HEK293 (cell line): ENCODE data around the gene CATSPER3.

Experiments
- CTCF ChIA-PET: fragments of 350-600 bp; formaldehyde crosslinking; extraction: SDS; loops from one replicate; lab custom pipeline; 2021; ENCODE audit warnings: antibody characterized with exemption; lab: Yijun Ruan, JAX
- POLR2A ChIA-PET: fragments of 300-600 bp; formaldehyde crosslinking; extraction: SDS; loops from one replicate; lab custom pipeline; 2020; ENCODE audit warnings: antibody characterized with exemption, inconsistent platforms; lab: Yijun Ruan, JAX
- H3K27ac ChIP-seq: fragments of 200-500 bp; sonication (Bioruptor generic); 2 replicates; pipeline ENCODE4 v1.5.1; 2014; ENCODE audit warnings: low read depth, low read length, control low read depth, inconsistent platforms; ENCODE audit errors: extremely low read depth
- H3K36me3 ChIP-seq, 2 experiments: fragments of 200-500 bp in 1 of 2; sonication (Bioruptor generic) in 1 of 2; 1 replicate in 1 of 2; 2 replicates in 1 of 2; pipeline ENCODE4 v1.5.1; 2014 to 2017; ENCODE audit warnings: inconsistent platforms in 2 of 2, low read length in 2 of 2; ENCODE audit not compliant: control insufficient read depth in 2 of 2, insufficient read depth in 1 of 2
- H3K4me1 ChIP-seq: fragments of 200-500 bp; sonication (Bioruptor generic); 2 replicates; pipeline ENCODE4 v1.5.1; 2014; ENCODE audit warnings: mild to moderate bottlenecking, low read length, inconsistent platforms; ENCODE audit not compliant: control insufficient read depth, insufficient read depth
- H3K4me3 ChIP-seq: 2 replicates; pipeline ENCODE4 v1.5.1; 2011; ENCODE audit warnings: low read depth, mild to moderate bottlenecking, control low read depth, low read length, moderate library complexity
- H3K9me3 ChIP-seq: fragments of 200-500 bp; sonication (Bioruptor generic); 2 replicates; pipeline ENCODE4 v1.5.1; 2014; ENCODE audit warnings: low read depth, low read length, inconsistent platforms; ENCODE audit not compliant: control insufficient read depth, insufficient read depth
- BCL11A ChIP-seq: fragments of 450-650 bp; formaldehyde crosslinking; IDR thresholded peaks from 2 replicates; pipeline ENCODE4 v1.5.1; 2016; ENCODE audit warnings: low read depth, missing biosample characterization, missing genetic modification characterization
- EGR2 ChIP-seq: fragments of 450-650 bp; formaldehyde crosslinking; IDR thresholded peaks from 2 replicates; pipeline ENCODE4 v1.5.1; 2016; ENCODE audit warnings: low read depth, missing biosample characterization, missing genetic modification characterization
- KLF10 ChIP-seq: fragments of 450-650 bp; IDR thresholded peaks from 2 replicates; pipeline ENCODE4 v1.5.1; 2018; ENCODE audit warnings: missing biosample characterization, mild to moderate bottlenecking, missing genetic modification characterization
- ZFHX2 ChIP-seq: fragments of 450-650 bp; formaldehyde crosslinking; conservative IDR thresholded peaks from 2 replicates; pipeline ENCODE4 v1.5.1; 2016; ENCODE audit warnings: missing biosample characterization, missing genetic modification characterization
- ZNF350 ChIP-seq: fragments of 450-650 bp; formaldehyde crosslinking; IDR thresholded peaks from 2 replicates; pipeline ENCODE4 v1.5.0; 2017; ENCODE audit warnings: missing biosample characterization, mild to moderate bottlenecking, missing genetic modification characterization
- ZNF37A ChIP-seq: fragments of 450-650 bp; IDR thresholded peaks from 2 replicates; pipeline ENCODE4 v1.5.1; 2018; ENCODE audit warnings: missing biosample characterization, missing genetic modification characterization
- ZNF514 ChIP-seq: fragments of 450-650 bp; formaldehyde crosslinking; IDR thresholded peaks from 2 replicates; pipeline ENCODE4 v1.5.1; 2016; ENCODE audit warnings: missing biosample characterization, missing genetic modification characterization
- ZNF701 ChIP-seq: fragments of 450-650 bp; formaldehyde crosslinking; IDR thresholded peaks from 2 replicates; pipeline ENCODE4 v1.5.1; 2016; ENCODE audit warnings: missing biosample characterization, missing genetic modification characterization
- ZNF785 ChIP-seq: fragments of 450-650 bp; formaldehyde crosslinking; IDR thresholded peaks from 2 replicates; pipeline ENCODE4 v1.5.1; 2016; ENCODE audit warnings: missing biosample characterization, missing genetic modification characterization
- TF ChIP-seq, protein P1 (sequence below): fragments of 450-650 bp; formaldehyde crosslinking; IDR thresholded peaks from 2 replicates; pipeline ENCODE4 v1.5.1; 2016; ENCODE audit warnings: missing biosample characterization, missing genetic modification characterization, borderline replicate concordance
- TF ChIP-seq, protein P2 (sequence below): fragments of 450-650 bp; formaldehyde crosslinking; IDR thresholded peaks from 2 replicates; pipeline ENCODE4; 2016; ENCODE audit warnings: missing biosample characterization, missing genetic modification characterization
- TF ChIP-seq, protein P3 (sequence below): fragments of 450-650 bp; formaldehyde crosslinking; IDR thresholded peaks from 2 replicates; pipeline ENCODE4 v1.5.1; 2016; ENCODE audit warnings: missing biosample characterization, missing genetic modification characterization

CATSPER3 gene

DNA sequence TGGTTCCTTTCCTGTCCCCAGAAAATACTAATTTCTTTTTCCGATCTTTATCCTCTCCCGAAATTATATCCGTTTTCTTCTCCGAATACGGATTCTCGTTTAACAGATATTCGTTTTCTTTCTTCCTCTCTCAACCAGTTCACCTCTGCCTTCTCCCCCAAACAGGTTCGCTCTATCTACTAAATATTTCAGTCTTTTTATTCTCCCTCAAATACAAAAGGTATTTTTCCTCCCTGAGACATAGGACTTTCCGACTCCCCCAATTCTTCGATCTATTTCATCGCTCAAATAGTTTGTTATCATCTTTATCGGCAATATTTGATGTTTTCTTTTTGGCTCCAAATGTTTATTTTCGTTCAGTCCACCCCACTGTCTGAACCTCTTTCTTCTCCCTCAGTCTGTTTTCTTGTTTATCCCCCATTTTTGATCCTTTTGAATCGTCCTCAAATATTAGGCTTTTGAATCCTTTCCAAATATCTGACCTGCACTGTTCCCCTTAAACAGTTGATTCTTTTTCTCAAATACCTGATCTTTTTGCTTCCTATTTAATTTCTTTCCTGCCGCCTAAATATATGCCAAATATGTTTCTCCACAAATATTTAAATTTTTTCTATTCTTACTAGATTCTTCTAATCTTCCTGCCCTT lies 61.9 kb downstream of the CATSPER3 start (continued):
- TF ChIP-seq, protein P1, sequence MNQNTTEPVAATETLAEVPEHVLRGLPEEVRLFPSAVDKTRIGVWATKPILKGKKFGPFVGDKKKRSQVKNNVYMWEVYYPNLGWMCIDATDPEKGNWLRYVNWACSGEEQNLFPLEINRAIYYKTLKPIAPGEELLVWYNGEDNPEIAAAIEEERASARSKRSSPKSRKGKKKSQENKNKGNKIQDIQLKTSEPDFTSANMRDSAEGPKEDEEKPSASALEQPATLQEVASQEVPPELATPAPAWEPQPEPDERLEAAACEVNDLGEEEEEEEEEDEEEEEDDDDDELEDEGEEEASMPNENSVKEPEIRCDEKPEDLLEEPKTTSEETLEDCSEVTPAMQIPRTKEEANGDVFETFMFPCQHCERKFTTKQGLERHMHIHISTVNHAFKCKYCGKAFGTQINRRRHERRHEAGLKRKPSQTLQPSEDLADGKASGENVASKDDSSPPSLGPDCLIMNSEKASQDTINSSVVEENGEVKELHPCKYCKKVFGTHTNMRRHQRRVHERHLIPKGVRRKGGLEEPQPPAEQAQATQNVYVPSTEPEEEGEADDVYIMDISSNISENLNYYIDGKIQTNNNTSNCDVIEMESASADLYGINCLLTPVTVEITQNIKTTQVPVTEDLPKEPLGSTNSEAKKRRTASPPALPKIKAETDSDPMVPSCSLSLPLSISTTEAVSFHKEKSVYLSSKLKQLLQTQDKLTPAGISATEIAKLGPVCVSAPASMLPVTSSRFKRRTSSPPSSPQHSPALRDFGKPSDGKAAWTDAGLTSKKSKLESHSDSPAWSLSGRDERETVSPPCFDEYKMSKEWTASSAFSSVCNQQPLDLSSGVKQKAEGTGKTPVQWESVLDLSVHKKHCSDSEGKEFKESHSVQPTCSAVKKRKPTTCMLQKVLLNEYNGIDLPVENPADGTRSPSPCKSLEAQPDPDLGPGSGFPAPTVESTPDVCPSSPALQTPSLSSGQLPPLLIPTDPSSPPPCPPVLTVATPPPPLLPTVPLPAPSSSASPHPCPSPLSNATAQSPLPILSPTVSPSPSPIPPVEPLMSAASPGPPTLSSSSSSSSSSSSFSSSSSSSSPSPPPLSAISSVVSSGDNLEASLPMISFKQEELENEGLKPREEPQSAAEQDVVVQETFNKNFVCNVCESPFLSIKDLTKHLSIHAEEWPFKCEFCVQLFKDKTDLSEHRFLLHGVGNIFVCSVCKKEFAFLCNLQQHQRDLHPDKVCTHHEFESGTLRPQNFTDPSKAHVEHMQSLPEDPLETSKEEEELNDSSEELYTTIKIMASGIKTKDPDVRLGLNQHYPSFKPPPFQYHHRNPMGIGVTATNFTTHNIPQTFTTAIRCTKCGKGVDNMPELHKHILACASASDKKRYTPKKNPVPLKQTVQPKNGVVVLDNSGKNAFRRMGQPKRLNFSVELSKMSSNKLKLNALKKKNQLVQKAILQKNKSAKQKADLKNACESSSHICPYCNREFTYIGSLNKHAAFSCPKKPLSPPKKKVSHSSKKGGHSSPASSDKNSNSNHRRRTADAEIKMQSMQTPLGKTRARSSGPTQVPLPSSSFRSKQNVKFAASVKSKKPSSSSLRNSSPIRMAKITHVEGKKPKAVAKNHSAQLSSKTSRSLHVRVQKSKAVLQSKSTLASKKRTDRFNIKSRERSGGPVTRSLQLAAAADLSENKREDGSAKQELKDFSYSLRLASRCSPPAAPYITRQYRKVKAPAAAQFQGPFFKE: no peak
- TF ChIP-seq, protein P2, sequence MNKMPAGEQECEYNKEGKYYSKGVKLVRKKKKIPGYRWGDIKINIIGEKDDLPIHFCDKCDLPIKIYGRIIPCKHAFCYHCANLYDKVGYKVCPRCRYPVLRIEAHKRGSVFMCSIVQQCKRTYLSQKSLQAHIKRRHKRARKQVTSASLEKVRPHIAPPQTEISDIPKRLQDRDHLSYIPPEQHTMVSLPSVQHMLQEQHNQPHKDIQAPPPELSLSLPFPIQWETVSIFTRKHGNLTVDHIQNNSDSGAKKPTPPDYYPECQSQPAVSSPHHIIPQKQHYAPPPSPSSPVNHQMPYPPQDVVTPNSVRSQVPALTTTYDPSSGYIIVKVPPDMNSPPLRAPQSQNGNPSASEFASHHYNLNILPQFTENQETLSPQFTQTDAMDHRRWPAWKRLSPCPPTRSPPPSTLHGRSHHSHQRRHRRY (tag by site-specific recombination): no peak
- TF ChIP-seq ZNF37A (tag by site-specific recombination) (no peak), ZNF514 (tag by site-specific recombination) (no peak), ZNF701 (tag by site-specific recombination) (no peak), BCL11A (tag by site-specific recombination) (no peak)
- TF ChIP-seq, protein P3, sequence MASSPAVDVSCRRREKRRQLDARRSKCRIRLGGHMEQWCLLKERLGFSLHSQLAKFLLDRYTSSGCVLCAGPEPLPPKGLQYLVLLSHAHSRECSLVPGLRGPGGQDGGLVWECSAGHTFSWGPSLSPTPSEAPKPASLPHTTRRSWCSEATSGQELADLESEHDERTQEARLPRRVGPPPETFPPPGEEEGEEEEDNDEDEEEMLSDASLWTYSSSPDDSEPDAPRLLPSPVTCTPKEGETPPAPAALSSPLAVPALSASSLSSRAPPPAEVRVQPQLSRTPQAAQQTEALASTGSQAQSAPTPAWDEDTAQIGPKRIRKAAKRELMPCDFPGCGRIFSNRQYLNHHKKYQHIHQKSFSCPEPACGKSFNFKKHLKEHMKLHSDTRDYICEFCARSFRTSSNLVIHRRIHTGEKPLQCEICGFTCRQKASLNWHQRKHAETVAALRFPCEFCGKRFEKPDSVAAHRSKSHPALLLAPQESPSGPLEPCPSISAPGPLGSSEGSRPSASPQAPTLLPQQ: no peak

DNA sequence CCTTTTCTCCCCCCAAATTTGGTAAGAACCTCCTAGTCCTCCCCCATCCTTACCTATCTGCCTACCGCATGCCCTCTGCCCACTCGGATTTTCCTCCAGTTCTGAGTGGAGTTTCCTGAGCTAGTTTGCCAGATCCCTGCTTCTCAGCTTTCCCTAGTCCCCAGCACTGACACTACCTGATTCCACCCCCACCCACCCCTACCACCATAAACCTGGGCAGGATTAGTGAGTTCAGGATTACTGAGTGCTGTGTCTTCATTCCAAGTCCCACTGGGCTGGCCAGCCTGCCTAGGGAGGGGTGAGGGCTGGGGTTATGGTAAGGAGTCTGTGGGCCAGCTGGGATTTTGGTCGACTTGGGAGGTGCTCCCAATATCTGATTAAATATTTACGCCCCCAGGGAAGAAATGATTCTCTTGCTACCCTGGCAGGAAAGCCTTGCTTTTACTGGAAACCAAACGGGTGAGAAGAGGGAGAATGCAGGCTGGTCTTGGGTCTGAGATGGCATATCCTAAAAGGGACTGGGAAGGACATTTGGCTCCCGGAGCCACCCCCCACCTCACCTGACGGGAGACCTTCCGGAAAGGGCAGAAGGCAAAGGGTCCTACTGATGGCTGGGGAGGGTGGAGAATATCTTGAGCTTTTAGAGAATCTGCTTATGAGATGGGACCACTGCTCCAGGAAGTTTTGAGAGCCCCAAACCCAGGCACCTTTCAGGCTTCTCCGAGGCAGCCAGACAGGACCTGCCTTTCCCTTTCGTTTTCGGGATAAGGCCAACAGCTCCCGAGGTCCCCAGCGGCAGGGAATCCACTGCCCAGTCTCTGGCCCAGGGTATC lies 62.6 kb downstream of the CATSPER3 start:
- no peaks in the 10 kb centered on the region for H3K9me3 ChIP-seq
- ChIA-PET POLR2A (no interaction called here), CTCF (interaction anchor here (0.7 kb wide), 1 partner anchor 1503 kb away, joined by 3 read pairs; no protein-coding TSS in a partner anchor)
- H3K4me3 ChIP-seq: no peak overlapping the region
- peaks cover 4 to 43% of the 10 kb centered on the region in 2 experiments; a peak in 2 of 3 replicates for H3K36me3 ChIP-seq
- H3K4me1 ChIP-seq: peaks cover 13% of the 10 kb centered on the region
- TF ChIP-seq ZFHX2 (tag by site-specific recombination) (peak; percentile 52), EGR2 (tag by site-specific recombination) (peak; percentile 75), ZNF350 (tag by site-specific recombination) (no peak)
- no peak overlapping the region for H3K27ac ChIP-seq

DNA sequence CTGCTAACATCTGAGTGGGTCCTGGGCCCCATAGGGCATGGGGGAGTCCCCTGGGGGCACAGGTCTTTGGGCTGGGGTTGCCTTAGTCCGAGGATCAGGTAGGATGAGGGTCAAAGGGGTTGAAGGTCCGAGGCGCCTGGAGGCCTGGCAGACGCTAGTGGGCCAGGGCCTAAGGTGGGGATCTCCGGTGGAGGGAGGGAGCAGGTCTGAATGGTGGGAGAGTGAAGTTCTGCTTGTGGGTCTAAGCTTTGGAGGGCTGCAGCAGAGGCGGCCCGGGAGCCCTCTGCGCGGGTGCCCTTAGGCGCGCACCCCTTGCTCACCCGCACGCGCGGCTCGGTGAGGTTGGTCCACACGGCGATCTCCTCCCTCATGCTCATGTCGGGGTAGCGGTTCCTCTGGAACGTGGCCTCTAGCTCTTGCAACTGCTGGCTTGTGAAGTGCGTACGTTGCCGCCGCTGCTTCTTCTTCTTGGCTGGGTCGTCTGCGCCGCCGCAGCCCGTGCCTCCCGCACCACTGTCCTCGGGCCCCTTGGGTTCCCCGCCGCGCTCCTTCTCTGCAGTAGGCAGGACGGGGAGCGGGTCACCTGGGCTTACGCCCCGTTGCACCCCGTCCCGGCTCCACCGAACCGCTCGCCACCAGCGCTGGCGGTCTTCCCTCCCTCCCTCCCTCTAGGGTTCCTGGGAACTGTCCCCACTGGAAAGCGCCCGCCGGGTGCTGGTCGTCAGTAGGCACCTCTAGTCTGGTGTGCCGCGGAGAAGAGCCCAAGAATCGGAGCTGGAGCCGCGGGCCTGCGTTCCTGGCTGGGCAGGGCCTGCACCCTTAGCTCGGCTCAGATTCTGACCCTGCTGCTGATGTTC lies 63.5 kb downstream of the CATSPER3 start:
- TF ChIP-seq KLF10 (tag by site-specific recombination): no peak
- TF ChIP-seq ZNF785: no peak
- no peak overlapping the region; the same call in 1 of the 2 replicates for H3K27ac ChIP-seq
- H3K4me3 ChIP-seq: peak overlapping the region; percentile 56
- H3K4me1 ChIP-seq: peaks cover 13% of the 10 kb centered on the region
- ChIA-PET POLR2A (interaction anchor here (0.7 to 2.2 kb wide), 2 partner anchors 126 to 1349 kb away, joined by 3 to 6 read pairs; partner anchors contain the start of gene PCBD2), CTCF (no interaction called here)
- peaks cover 4 to 43% of the 10 kb centered on the region in 2 experiments; a peak in 2 of 3 replicates for H3K36me3 ChIP-seq
- no peaks in the 10 kb centered on the region for H3K9me3 ChIP-seq
